GM10266 (cell line): ENCODE measurements around the gene FGFRL1.

Source experiments
- DNase-seq: peaks from one replicate; pipeline ENCODE4 v3.0.0; 2012; ENCODE audit errors: extremely low spot score
- CTCF ChIP-seq: IDR thresholded peaks from 2 replicates; pipeline ENCODE4 v1.5.1; 2012; ENCODE audit warnings: mild to moderate bottlenecking, low read depth; ENCODE audit not compliant: control insufficient read depth, insufficient read depth; ENCODE audit errors: missing control alignments

The FGFRL1 gene

DNA sequence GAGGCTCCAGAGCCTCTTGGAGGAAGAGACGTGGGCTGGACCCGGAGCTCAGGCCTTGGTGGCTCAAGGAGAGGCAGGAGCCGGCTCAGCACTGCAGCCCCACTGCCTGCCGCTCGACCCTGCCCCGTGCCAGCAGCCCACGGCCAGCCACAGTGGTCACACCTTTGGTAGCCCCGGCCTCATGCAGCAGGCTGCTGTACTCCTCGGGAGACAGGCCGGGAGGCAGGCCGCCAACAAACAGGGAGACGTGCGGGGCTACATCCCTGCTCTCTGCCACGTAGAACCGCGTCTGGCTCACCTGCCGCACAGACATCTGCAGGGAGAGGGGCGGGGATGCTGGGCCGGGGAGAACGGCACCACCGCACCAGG is 45.7 kb upstream of the FGFRL1 start:
- no peak for TF ChIP-seq CTCF
- DNase-seq = no peak

GRCh38 chr4:966266-967112 is 44.9 kb upstream of the FGFRL1 start:
- DNase-seq = no peak
- TF ChIP-seq CTCF = no peak

DNA sequence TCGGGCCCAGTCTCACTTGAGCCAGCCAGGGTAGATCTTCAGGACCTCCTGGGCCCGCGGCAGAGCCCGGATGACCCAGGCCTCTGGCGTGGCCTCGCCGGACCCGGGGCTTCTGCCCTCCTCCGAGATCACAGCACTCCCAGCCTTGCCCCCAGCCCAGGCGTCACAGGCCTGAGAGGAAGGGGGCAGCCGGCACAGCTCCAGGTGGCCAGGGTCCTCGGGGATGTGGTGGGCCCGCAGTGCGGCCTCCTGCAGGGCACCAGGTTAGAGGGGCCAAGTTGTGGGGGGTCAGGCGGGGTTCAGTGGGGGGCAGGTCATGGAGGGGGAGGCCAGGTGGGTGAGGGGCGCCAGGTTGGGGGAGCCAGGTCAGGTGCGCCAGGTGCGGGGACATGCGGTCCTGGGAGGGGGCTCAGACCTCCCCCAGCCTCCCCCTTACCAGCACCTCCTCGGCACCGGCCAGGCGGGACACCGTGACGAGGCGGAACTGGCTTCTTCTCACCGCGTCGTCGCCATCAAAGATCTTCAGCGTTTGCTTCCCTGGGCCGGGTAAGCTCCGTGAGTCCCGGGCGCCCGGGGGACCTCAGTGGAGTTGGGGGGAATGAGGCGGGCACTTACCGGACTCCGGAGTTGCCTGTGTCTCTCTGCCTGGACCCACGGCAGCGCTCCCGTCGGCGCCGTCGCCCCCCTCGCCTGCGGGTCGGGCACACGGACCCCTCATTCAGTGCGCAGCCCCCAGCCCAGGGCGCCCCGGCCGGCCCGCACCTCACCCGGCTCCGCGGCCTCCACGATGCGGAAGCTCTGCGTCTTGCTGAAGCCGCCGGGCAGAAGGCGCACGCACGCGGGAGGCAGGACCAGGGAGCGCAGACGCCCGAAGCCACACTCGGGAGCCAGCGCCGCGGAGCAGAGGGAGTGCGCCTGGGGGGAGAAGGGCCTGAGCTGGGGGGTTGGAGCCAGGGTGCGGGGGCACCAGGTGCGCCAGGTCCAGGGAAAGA is 44.0 kb upstream of the FGFRL1 start:
- DNase-seq = no peak
- no peak for TF ChIP-seq CTCF

GRCh38 chr4:968221-968620 is 43.2 kb upstream of the FGFRL1 start:
- TF ChIP-seq CTCF = no peak
- no peak for DNase-seq

DNA sequence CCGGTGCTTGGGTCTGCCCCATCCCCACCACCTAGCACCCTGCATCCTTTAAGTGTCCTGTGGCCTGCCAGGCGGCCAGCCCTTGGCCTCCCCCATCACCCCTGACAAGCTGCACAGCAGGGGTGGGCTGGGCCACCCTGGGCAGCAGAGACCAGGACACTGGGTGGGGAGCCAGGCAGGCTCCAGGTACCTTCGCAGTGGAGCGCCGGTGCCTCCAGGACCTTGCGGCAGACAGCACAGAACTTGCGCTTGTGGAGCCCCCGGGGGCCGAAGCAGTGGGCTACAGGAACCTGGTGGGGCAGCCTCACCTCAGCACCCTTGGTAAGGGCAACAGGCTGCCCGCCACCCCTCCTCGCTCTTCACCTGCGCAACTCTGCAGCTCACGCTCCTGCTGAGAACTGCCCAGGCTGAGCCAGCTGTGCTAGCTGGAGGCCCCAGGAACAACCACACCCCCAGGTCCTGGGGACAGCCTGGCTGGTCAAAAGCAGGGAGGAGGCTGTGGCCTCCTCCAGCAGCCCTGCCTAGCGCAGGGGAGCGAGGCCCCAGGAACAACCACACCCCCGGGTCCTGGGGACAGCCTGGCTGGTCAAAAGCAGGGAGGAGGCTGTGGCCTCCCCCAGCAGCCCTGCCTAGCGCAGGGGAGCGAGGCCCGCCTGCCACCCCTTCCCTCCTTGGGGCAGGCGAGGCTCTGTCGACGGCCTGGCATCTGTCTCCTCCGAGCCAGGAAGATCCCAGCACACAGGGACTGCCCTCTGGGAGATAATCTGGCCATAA is 42.6 kb upstream of the FGFRL1 start:
- no peak for DNase-seq
- TF ChIP-seq CTCF = no peak

GRCh38 chr4:970046-970745 is 41.2 kb upstream of the FGFRL1 start:
- DNase-seq = no peak

More at GRCh38 chr4:970046-970745, 41.2 kb upstream of the FGFRL1 start:
- TF ChIP-seq CTCF = no peak
